Sigmoid colon (tissue), 4 donors: ENCODE results near the gene POLDIP2.

Experiments used
- EP300 ChIP-seq, 4 donors: sonication (generic); formaldehyde crosslinking; IDR thresholded peaks; one replicate each; pipeline ENCODE4 v1.6.1; 2017; ENCODE audit warnings: antibody characterized with exemption in 4 of 4
- POLR2A ChIP-seq, 2 donors: fragments of 450-650 bp; IDR thresholded peaks; one replicate each; pipeline ENCODE4 v1.6.1; 2016; ENCODE audit warnings: antibody characterized with exemption in 2 of 2, mild to moderate bottlenecking in 2 of 2, moderate library complexity in 2 of 2
- TF ChIP-seq, protein P1 (sequence below), 4 experiments: fragments of 450-650 bp in 3 of 4; fragments of 200-600 bp in 1 of 4; IDR thresholded peaks; one replicate each; pipeline ENCODE4 v1.5.1; 2016 to 2019; ENCODE audit warnings: antibody characterized with exemption in 4 of 4, mild to moderate bottlenecking in 3 of 4, moderate library complexity in 2 of 4

DNA sequence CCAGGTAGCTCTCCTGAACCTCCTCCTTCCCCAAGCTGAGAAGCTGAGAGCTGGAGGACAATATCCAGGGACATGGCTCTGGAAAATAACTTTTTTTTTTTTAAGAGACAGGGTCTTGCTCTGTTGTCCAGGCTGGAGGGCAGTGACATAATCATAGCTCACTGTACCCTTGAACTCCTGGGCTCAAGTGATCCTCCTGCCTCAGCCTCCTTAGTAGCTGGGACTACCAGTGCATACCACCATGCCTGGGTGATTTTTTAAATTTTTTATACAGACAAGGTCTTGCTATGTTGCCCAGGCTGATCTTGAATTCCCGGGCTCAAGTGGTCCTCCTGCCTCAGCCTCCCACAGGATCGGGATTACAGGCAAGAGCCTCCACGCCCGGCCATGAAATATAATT is 42.5 kb upstream of the POLDIP2 start:
- TF ChIP-seq, protein P1, sequence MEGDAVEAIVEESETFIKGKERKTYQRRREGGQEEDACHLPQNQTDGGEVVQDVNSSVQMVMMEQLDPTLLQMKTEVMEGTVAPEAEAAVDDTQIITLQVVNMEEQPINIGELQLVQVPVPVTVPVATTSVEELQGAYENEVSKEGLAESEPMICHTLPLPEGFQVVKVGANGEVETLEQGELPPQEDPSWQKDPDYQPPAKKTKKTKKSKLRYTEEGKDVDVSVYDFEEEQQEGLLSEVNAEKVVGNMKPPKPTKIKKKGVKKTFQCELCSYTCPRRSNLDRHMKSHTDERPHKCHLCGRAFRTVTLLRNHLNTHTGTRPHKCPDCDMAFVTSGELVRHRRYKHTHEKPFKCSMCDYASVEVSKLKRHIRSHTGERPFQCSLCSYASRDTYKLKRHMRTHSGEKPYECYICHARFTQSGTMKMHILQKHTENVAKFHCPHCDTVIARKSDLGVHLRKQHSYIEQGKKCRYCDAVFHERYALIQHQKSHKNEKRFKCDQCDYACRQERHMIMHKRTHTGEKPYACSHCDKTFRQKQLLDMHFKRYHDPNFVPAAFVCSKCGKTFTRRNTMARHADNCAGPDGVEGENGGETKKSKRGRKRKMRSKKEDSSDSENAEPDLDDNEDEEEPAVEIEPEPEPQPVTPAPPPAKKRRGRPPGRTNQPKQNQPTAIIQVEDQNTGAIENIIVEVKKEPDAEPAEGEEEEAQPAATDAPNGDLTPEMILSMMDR (IDR thresholded peaks at IDR 0.05) = no peak
- TF ChIP-seq POLR2A (IDR thresholded peaks at IDR 0.05) (no peak), EP300 (IDR thresholded peaks at IDR 0.05) (no peak)
